ENCODE measurements around the gene PPIL6. TPM values are rescaled to one million over a fixed set of nuclear protein-coding genes. Genes with fewer than 3 reads are reported as not detected.
"Not testable (repeated sequence)": the region's sequence is repeated elsewhere in the genome, so short reads cannot be mapped to it uniquely, and the experiment has no call there.

The PPIL6 gene
- total and polyA plus RNA-seq, 2 experiments from 2014 or later = 1.7 TPM

DNA sequence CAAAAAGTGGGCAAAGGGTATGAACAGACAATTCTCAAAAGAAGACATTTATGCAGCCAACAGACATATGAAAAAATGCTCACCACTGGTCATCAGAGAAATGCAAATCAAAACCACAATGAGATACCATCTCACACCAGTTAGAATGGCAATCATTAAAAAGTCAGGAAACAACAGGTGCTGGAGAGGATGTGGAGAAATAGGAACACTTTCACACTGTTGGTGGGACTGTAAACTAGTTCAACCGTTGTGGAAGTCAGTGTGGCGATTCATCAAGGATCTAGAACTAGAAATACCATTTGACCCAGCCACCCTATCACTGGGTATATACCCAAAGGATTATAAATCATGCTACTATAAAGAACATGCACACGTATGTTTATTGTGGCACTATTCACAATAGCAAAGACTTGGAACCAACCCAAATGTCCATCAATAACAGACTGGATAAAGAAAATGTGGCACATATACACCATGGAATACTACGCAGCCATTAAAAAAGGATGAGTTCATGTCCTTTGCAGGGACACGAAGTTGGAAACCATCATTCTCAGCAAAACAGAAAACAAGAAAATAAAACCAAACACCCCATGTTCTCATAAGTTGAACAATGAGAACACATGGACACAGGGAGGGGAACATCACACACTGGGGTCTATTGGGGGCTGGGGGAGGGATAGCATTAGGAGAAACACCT lies 75.9 kb downstream of the PPIL6 start:
- H3K4me1 Mint-ChIP-seq; H3K4me2 ChIP-seq; H3F3A ChIP-seq (replicated peaks; ENCODE audit: low read depth); H3K4me3 ChIP-seq; H3K4me3 Mint-ChIP-seq; H2AFZ ChIP-seq; H3K4me1 ChIP-seq (ENCODE audit: insufficient read depth); H3K27ac ChIP-seq (ENCODE audit: low read depth); H3K27me3 Mint-ChIP-seq (ENCODE audit: insufficient read depth, low read depth, poor library complexity); H3K27me3 ChIP-seq (ENCODE audit: insufficient read depth); H3K27ac Mint-ChIP-seq; H3K9me2 ChIP-seq (ENCODE audit: insufficient read depth); DNase-seq (ENCODE audit: low spot score); H4K20me1 ChIP-seq (replicated peaks; ENCODE audit: insufficient read depth); H3K9me3 Mint-ChIP-seq; ATAC-seq: not testable (repeated sequence)
- peaks cover 24% of the 10 kb centered on the region for H3K79me2 ChIP-seq (replicated peaks; ENCODE audit: insufficient read depth)
- peaks cover 12% of the 10 kb centered on the region; the same call in 1 of the 2 replicates for H3K36me3 ChIP-seq (ENCODE audit: insufficient read depth)
- peaks cover 79% of the 10 kb centered on the region for H3K36me3 Mint-ChIP-seq (ENCODE audit: low read depth)

DNA sequence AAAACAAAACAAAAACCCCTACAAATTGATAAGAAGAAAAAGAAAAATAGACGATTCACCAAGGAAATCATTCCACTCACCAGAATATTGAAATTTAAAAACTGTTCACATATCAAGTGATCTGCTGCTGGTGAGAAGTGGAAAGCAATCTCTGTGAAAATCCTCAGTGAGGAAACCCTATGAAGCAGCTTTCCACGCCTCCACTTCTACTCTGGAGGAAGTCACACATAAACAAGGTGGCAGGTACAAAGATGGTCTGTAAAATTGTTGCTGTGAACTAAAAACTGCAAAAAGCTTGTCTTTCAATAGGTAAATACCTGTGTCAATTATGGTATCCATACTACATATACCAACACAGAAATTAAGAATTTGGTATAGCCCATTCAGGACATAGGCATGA lies 76.7 kb downstream of the PPIL6 start:
- Histone ChIP-seq H3K4me3 (no peak overlapping the region), H3F3A (replicated peaks; ENCODE audit: low read depth) (no peaks in the 10 kb centered on the region), H3K79me2 (replicated peaks; ENCODE audit: insufficient read depth) (peaks cover 24% of the 10 kb centered on the region), H3K4me1 (ENCODE audit: insufficient read depth) (no peaks in the 10 kb centered on the region), H4K20me1 (replicated peaks; ENCODE audit: insufficient read depth) (no peaks in the 10 kb centered on the region; the same call in 1 of the 2 replicates), H3K36me3 (ENCODE audit: insufficient read depth) (peaks cover 12% of the 10 kb centered on the region; the same call in 1 of the 2 replicates), H3K27me3 (ENCODE audit: insufficient read depth) (no peaks in the 10 kb centered on the region), H3K9me2 (ENCODE audit: insufficient read depth) (no peaks in the 10 kb centered on the region), H2AFZ (no peak overlapping the region), H3K4me2 (no peak overlapping the region), H3K27ac (ENCODE audit: low read depth) (no peak overlapping the region)
- no peak overlapping the region for H3K4me3 Mint-ChIP-seq
- DNase-seq (ENCODE audit: low spot score) = no peak
- no peaks in the 10 kb centered on the region for H3K4me1 Mint-ChIP-seq
- peaks cover 79% of the 10 kb centered on the region for H3K36me3 Mint-ChIP-seq (ENCODE audit: low read depth)
- H3K27me3 Mint-ChIP-seq (ENCODE audit: insufficient read depth, low read depth, poor library complexity) = no peaks in the 10 kb centered on the region
- ATAC-seq = no peak
- H3K27ac Mint-ChIP-seq = no peak overlapping the region
- no peaks in the 10 kb centered on the region for H3K9me3 Mint-ChIP-seq
- TF ChIP-seq STAT1 (IDR thresholded peaks at IDR 0.05; ENCODE audit: unreplicated experiment) (no peak), NANOG (IDR thresholded peaks at IDR 0.05; ENCODE audit: borderline replicate concordance) (no peak), ZNF331 (CRISPR knock-in tag; IDR thresholded peaks at IDR 0.05; ENCODE audit: low read depth) (no peak), POLR2AphosphoS5 (IDR thresholded peaks at IDR 0.05; ENCODE audit: low read depth) (no peak), JUNB (IDR thresholded peaks at IDR 0.05; ENCODE audit: unreplicated experiment) (no peak), CREB1 (CRISPR knock-in tag; IDR thresholded peaks at IDR 0.05; ENCODE audit: low read depth) (no peak), ZNF114 (CRISPR knock-in tag; IDR thresholded peaks at IDR 0.05) (no peak), EZH2 (IDR thresholded peaks at IDR 0.05; ENCODE audit: low read depth, unreplicated experiment) (no peak), EZH2phosphoT487 (IDR thresholded peaks at IDR 0.05; ENCODE audit: unreplicated experiment) (no peak)
- TF ChIP-seq, protein P1, sequence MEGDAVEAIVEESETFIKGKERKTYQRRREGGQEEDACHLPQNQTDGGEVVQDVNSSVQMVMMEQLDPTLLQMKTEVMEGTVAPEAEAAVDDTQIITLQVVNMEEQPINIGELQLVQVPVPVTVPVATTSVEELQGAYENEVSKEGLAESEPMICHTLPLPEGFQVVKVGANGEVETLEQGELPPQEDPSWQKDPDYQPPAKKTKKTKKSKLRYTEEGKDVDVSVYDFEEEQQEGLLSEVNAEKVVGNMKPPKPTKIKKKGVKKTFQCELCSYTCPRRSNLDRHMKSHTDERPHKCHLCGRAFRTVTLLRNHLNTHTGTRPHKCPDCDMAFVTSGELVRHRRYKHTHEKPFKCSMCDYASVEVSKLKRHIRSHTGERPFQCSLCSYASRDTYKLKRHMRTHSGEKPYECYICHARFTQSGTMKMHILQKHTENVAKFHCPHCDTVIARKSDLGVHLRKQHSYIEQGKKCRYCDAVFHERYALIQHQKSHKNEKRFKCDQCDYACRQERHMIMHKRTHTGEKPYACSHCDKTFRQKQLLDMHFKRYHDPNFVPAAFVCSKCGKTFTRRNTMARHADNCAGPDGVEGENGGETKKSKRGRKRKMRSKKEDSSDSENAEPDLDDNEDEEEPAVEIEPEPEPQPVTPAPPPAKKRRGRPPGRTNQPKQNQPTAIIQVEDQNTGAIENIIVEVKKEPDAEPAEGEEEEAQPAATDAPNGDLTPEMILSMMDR (conservative IDR thresholded peaks at IDR 0.05; ENCODE audit: low read depth in 2 of 2) = no peak
- TF ChIP-seq, protein P2, sequence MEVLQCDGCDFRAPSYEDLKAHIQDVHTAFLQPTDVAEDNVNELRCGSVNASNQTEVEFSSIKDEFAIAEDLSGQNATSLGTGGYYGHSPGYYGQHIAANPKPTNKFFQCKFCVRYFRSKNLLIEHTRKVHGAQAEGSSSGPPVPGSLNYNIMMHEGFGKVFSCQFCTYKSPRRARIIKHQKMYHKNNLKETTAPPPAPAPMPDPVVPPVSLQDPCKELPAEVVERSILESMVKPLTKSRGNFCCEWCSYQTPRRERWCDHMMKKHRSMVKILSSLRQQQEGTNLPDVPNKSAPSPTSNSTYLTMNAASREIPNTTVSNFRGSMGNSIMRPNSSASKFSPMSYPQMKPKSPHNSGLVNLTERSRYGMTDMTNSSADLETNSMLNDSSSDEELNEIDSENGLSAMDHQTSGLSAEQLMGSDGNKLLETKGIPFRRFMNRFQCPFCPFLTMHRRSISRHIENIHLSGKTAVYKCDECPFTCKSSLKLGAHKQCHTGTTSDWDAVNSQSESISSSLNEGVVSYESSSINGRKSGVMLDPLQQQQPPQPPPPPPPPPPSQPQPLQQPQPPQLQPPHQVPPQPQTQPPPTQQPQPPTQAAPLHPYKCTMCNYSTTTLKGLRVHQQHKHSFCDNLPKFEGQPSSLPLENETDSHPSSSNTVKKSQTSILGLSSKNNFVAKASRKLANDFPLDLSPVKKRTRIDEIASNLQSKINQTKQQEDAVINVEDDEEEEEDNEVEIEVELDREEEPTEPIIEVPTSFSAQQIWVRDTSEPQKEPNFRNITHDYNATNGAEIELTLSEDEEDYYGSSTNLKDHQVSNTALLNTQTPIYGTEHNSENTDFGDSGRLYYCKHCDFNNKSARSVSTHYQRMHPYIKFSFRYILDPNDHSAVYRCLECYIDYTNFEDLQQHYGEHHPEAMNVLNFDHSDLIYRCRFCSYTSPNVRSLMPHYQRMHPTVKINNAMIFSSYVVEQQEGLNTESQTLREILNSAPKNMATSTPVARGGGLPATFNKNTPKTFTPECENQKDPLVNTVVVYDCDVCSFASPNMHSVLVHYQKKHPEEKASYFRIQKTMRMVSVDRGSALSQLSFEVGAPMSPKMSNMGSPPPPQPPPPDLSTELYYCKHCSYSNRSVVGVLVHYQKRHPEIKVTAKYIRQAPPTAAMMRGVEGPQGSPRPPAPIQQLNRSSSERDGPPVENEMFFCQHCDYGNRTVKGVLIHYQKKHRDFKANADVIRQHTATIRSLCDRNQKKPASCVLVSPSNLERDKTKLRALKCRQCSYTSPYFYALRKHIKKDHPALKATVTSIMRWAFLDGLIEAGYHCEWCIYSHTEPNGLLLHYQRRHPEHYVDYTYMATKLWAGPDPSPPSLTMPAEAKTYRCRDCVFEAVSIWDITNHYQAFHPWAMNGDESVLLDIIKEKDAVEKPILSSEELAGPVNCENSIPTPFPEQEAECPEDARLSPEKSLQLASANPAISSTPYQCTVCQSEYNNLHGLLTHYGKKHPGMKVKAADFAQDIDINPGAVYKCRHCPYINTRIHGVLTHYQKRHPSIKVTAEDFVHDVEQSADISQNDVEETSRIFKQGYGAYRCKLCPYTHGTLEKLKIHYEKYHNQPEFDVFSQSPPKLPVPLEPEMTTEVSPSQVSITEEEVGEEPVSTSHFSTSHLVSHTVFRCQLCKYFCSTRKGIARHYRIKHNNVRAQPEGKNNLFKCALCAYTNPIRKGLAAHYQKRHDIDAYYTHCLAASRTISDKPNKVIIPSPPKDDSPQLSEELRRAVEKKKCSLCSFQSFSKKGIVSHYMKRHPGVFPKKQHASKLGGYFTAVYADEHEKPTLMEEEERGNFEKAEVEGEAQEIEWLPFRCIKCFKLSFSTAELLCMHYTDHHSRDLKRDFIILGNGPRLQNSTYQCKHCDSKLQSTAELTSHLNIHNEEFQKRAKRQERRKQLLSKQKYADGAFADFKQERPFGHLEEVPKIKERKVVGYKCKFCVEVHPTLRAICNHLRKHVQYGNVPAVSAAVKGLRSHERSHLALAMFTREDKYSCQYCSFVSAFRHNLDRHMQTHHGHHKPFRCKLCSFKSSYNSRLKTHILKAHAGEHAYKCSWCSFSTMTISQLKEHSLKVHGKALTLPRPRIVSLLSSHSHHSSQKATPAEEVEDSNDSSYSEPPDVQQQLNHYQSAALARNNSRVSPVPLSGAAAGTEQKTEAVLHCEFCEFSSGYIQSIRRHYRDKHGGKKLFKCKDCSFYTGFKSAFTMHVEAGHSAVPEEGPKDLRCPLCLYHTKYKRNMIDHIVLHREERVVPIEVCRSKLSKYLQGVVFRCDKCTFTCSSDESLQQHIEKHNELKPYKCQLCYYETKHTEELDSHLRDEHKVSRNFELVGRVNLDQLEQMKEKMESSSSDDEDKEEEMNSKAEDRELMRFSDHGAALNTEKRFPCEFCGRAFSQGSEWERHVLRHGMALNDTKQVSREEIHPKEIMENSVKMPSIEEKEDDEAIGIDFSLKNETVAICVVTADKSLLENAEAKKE (CRISPR knock-in tag; IDR thresholded peaks at IDR 0.05) = no peak
